Keratinocyte (primary cell): Measurements from ENCODE around the gene MISP. TPM values are rescaled to one million over a fixed set of nuclear protein-coding genes. Genes with fewer than 3 reads are reported as not detected.

Experiments
- DNase-seq: peaks from one replicate; pipeline ENCODE4 v3.0.0-alpha.2; 2011; ENCODE audit warnings: low read depth, missing footprints, low spot score
- FAIRE-seq: peaks from 2 replicates; lab custom pipeline; 2011; peaks lifted over from hg19 to GRCh38; lab: Jason Lieb, UNC
- H2AFZ ChIP-seq: 2 replicates; pipeline ENCODE4 v1.6.0; 2012; ENCODE audit warnings: low read length, control low read depth, inconsistent platforms; ENCODE audit not compliant: control insufficient read depth
- H3K27ac ChIP-seq: 2 replicates; pipeline ENCODE4 v1.5.1; 2011; ENCODE audit warnings: low read length; ENCODE audit not compliant: control insufficient read depth, insufficient read depth
- H3K27me3 ChIP-seq: 3 replicates; pipeline ENCODE4 v1.6.0; 2011; ENCODE audit warnings: low read length; ENCODE audit not compliant: control insufficient read depth, insufficient read depth; ENCODE audit errors: extremely low read depth
- H3K36me3 ChIP-seq, 2 experiments: 2 replicates in 1 of 2; 3 replicates in 1 of 2; pipeline ENCODE4 v1.5.1; 2011; ENCODE audit warnings: low read length in 2 of 2, mild to moderate bottlenecking in 1 of 2; ENCODE audit not compliant: control insufficient read depth in 2 of 2, insufficient read depth in 2 of 2; ENCODE audit errors: extremely low read depth in 1 of 2
- H3K4me1 ChIP-seq: 3 replicates; pipeline ENCODE4 v1.5.1; 2011; ENCODE audit warnings: low read length; ENCODE audit not compliant: control insufficient read depth, insufficient read depth; ENCODE audit errors: extremely low read depth
- H3K4me2 ChIP-seq: 3 replicates; pipeline ENCODE4 v1.6.0; 2011; ENCODE audit warnings: low read depth, low read length; ENCODE audit not compliant: control insufficient read depth, insufficient read depth; ENCODE audit errors: extremely low read depth
- H3K4me3 ChIP-seq, 3 experiments: fragments of 200-600 bp in 1 of 3; sonication (generic) in 1 of 3; 2 replicates in 2 of 3; 3 replicates in 1 of 3; pipeline ENCODE4 v1.5.1; 2011 to 2016; ENCODE audit warnings: low read length in 3 of 3, mild to moderate bottlenecking in 3 of 3, control low read depth in 2 of 3, inconsistent platforms in 1 of 3, low read depth in 1 of 3, mixed read lengths in 1 of 3, mixed run types in 1 of 3, moderate library complexity in 1 of 3; ENCODE audit not compliant: control insufficient read depth in 2 of 3, insufficient read depth in 2 of 3; ENCODE audit errors: extremely low read depth in 1 of 3
- H3K79me2 ChIP-seq: 2 replicates; pipeline ENCODE4 v1.6.0; 2012; ENCODE audit warnings: low read length; ENCODE audit not compliant: control insufficient read depth, insufficient read depth
- H3K9ac ChIP-seq: 3 replicates; pipeline ENCODE4 v1.6.0; 2011; ENCODE audit warnings: low read length; ENCODE audit not compliant: control insufficient read depth, insufficient read depth; ENCODE audit errors: extremely low read depth
- H3K9me1 ChIP-seq: 3 replicates; pipeline ENCODE4 v1.6.0; 2011; ENCODE audit warnings: low read length; ENCODE audit not compliant: control insufficient read depth, insufficient read depth; ENCODE audit errors: extremely low read depth
- H3K9me3 ChIP-seq: 2 replicates; pipeline ENCODE4 v1.5.1; 2012; ENCODE audit warnings: low read depth, low read length; ENCODE audit not compliant: control insufficient read depth
- H4K20me1 ChIP-seq: 3 replicates; pipeline ENCODE4 v1.6.0; 2011; ENCODE audit warnings: low read length; ENCODE audit not compliant: control insufficient read depth, insufficient read depth; ENCODE audit errors: extremely low read depth
- CTCF ChIP-seq, 3 experiments: IDR thresholded peaks in 1 of 3; conservative IDR thresholded peaks in 1 of 3; optimal IDR thresholded peaks in 1 of 3; 2 replicates in 2 of 3; 3 replicates in 1 of 3; pipeline versions ENCODE3 to v1.5.1; 2011; ENCODE audit warnings: low read length in 3 of 3, mild to moderate bottlenecking in 3 of 3, moderate library complexity in 2 of 3, control low read depth in 1 of 3, inconsistent platforms in 1 of 3; ENCODE audit not compliant: insufficient read depth in 2 of 3; ENCODE audit errors: extremely low read depth in 1 of 3
- EZH2 ChIP-seq: IDR thresholded peaks from one replicate; pipeline ENCODE4 v1.6.1; 2012; ENCODE audit warnings: inconsistent platforms, mild to moderate bottlenecking, low read length, moderate library complexity
- dilution Hi-C: fragments of 300-500 bp; cut with MboI; formaldehyde crosslinking; loops from one replicate; pipeline ENCODE4 v1.7.0; 2020; ENCODE audit warnings: low sequenced_read_pairs; ENCODE audit not compliant: extremely low pct_ligation_motif_present
- polyA plus RNA-seq, 5 experiments: library from polyadenylated mRNA; depleted of rRNA in 3 of 5; stranded (reverse) in 3 of 5; stranded (forward) in 1 of 5; unstranded in 1 of 5; fragments of >200 nt; gene quantifications; 1 replicate in 1 of 5; 2 replicates in 3 of 5; 3 replicates in 1 of 5; pipeline versions ENCODE4 v1.2.1 to v1.2.3, GENCODE V29; 2011 to 2012; ENCODE audit warnings: missing spikeins in 2 of 5, low read depth in 1 of 5, low replicate concordance in 1 of 5

Gene MISP
- polyA plus RNA-seq, 1 donor (not counting 4 experiments of a cell fraction or from before 2014, with no cell fraction given) = 17.5 TPM

GRCh38 chr19:732148-733069 is 18.5 kb upstream of the MISP start:
- FAIRE-seq = no peak
- H3K9ac ChIP-seq = no peak overlapping the region
- H3K9me3 ChIP-seq = no peaks in the 10 kb centered on the region
- dilution Hi-C loops = no loop called here
- no peaks in the 10 kb centered on the region for H3K79me2 ChIP-seq
- H3K27me3 ChIP-seq = no peaks in the 10 kb centered on the region
- H3K36me3 ChIP-seq = no peaks in the 10 kb centered on the region
- H3K4me1 ChIP-seq = no peaks in the 10 kb centered on the region
- DNase-seq = no peak
- no peaks in the 10 kb centered on the region for H3K9me1 ChIP-seq
- TF ChIP-seq EZH2 = no peak
- no peak for TF ChIP-seq CTCF (optimal IDR thresholded peaks at IDR 0.05 in 1 of 3, IDR thresholded peaks at IDR 0.05 in 1 of 3, conservative IDR thresholded peaks at IDR 0.05 in 1 of 3; ENCODE audit: extremely low read depth in 1 of 3, insufficient read depth in 2 of 3, low read length in 3 of 3)
- no peak overlapping the region for H3K27ac ChIP-seq
- H3K4me3 ChIP-seq = no peak overlapping the region
- no peak overlapping the region for H2AFZ ChIP-seq
- H4K20me1 ChIP-seq = no peaks in the 10 kb centered on the region
- H3K4me2 ChIP-seq = no peak overlapping the region

- H3K4me3 ChIP-seq = no peak overlapping the region
- H3K9me3 ChIP-seq = no peaks in the 10 kb centered on the region
- H3K27ac ChIP-seq = no peak overlapping the region
- DNase-seq (no peak), FAIRE-seq (no peak)
- no peaks in the 10 kb centered on the region for H3K4me1 ChIP-seq
- H3K9me1 ChIP-seq = no peaks in the 10 kb centered on the region
- no peak overlapping the region for H3K4me2 ChIP-seq
- dilution Hi-C loops = no loop called here
- H4K20me1 ChIP-seq = no peaks in the 10 kb centered on the region
- H3K9ac ChIP-seq = no peak overlapping the region
- no peaks in the 10 kb centered on the region for H3K79me2 ChIP-seq
- H3K36me3 ChIP-seq = no peaks in the 10 kb centered on the region
- H3K27me3 ChIP-seq = no peaks in the 10 kb centered on the region
- TF ChIP-seq EZH2 (no peak), CTCF (optimal IDR thresholded peaks at IDR 0.05 in 1 of 3, IDR thresholded peaks at IDR 0.05 in 1 of 3, conservative IDR thresholded peaks at IDR 0.05 in 1 of 3; ENCODE audit: extremely low read depth in 1 of 3, insufficient read depth in 2 of 3, low read length in 3 of 3) (no peak)
- no peak overlapping the region for H2AFZ ChIP-seq
Measured at GRCh38 chr19:734716-735115, 16.2 kb upstream of the MISP start.
